Suprapubic skin (tissue), 4 donors: ENCODE data around the gene CNOT1. TPM values are rescaled to one million over a fixed set of nuclear protein-coding genes. Genes with fewer than 3 reads are reported as not detected.

ENCODE experiments used
- DNase-seq, 2 donors: peaks; one replicate each; pipeline ENCODE4 v3.0.0-alpha.2; 2019; ENCODE audit warnings: low spot score in 2 of 2
- H3K27ac ChIP-seq: fragments of 200-600 bp; sonication (generic); one replicate; pipeline ENCODE4 v1.5.1; 2019
- H3K27me3 ChIP-seq: fragments of 200-600 bp; sonication (generic); one replicate; pipeline ENCODE4 v1.5.1; 2019
- H3K36me3 ChIP-seq: fragments of 200-600 bp; sonication (generic); one replicate; pipeline ENCODE4 v1.5.1; 2019
- H3K4me1 ChIP-seq: fragments of 200-600 bp; sonication (generic); one replicate; pipeline ENCODE4 v1.5.1; 2019
- H3K4me3 ChIP-seq: fragments of 200-600 bp; sonication (generic); one replicate; pipeline ENCODE4 v1.5.1; 2019; ENCODE audit warnings: mild to moderate bottlenecking
- H3K9me3 ChIP-seq: fragments of 200-600 bp; sonication (generic); one replicate; pipeline ENCODE4 v1.5.1; 2019
- EP300 ChIP-seq: sonication (generic); formaldehyde crosslinking; IDR thresholded peaks from one replicate; pipeline ENCODE4 v1.6.1; 2017; ENCODE audit warnings: antibody characterized with exemption
- POLR2A ChIP-seq, 2 donors: fragments of 450-650 bp; IDR thresholded peaks; one replicate each; pipeline ENCODE4 v1.6.1; 2017; ENCODE audit warnings: antibody characterized with exemption in 2 of 2, mild to moderate bottlenecking in 2 of 2, moderate library complexity in 2 of 2
- POLR2AphosphoS5 ChIP-seq, 3 donors: sonication (generic); formaldehyde crosslinking; IDR thresholded peaks; one replicate each; pipeline ENCODE4 v1.6.1; 2017; ENCODE audit warnings: antibody characterized with exemption in 3 of 3
- WGBS: methylation state at CpG from one replicate; pipeline ENCODE4 v1.1.5; 2018; 5-methylcytosine and 5-hydroxymethylcytosine counted together
- total RNA-seq, 4 donors: library from RNA; depleted of rRNA; stranded (reverse); fragments of >200 nt; gene quantifications; one replicate each; pipeline ENCODE4 v1.1.0, GENCODE V29; 2016
- TF ChIP-seq, protein P1 (sequence below), 2 donors: fragments of 200-600 bp in 1 of 2; fragments of 450-650 bp in 1 of 2; sonication (generic) in 1 of 2; IDR thresholded peaks; one replicate each; pipeline ENCODE4 v1.5.1; 2016 to 2019; ENCODE audit warnings: antibody characterized with exemption in 2 of 2, mild to moderate bottlenecking in 1 of 2, moderate library complexity in 1 of 2

Gene CNOT1
- total RNA-seq, 4 donors from 2014 or later, result 94.8 to 238 (median 143) TPM

DNA sequence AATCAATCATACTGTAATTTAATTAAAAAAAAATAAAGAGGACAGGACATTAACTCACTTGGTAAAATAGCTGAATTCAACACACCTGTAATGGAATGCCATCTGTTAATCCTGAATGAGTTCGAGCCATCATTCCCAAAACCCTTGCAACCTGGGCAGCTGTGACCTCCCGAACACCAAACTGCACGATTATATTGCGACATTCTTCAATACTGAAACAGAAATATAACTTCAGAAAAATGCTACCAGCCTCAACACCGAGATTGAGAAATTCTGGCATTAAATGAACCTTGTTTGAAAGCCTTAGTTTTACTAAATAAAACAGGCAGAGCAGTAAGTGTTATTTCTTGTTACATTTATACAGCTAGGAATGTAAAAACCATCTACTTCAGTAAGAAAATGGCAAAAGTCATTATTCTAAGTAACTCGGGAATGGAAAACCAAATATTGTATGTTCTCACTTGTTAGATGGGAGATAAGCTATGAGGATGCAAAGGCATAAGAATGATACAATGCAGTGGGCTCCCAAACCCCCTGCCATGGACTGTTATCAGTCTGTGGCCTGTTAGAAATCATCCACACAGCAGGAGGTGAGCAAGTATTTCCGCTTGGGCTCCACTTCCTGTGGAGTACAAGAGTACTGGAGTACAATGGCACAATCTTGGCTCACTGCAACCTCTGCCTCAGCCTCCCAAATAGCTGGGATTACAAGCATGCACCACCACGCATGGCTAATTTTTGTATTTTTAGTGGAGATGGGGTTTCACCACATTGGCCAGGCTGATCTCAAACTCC lies 46.5 kb downstream of the CNOT1 start:
- TF ChIP-seq POLR2AphosphoS5 (IDR thresholded peaks at IDR 0.05) (no peak), EP300 (no peak), POLR2A (IDR thresholded peaks at IDR 0.05) (no peak)
- TF ChIP-seq, protein P1, sequence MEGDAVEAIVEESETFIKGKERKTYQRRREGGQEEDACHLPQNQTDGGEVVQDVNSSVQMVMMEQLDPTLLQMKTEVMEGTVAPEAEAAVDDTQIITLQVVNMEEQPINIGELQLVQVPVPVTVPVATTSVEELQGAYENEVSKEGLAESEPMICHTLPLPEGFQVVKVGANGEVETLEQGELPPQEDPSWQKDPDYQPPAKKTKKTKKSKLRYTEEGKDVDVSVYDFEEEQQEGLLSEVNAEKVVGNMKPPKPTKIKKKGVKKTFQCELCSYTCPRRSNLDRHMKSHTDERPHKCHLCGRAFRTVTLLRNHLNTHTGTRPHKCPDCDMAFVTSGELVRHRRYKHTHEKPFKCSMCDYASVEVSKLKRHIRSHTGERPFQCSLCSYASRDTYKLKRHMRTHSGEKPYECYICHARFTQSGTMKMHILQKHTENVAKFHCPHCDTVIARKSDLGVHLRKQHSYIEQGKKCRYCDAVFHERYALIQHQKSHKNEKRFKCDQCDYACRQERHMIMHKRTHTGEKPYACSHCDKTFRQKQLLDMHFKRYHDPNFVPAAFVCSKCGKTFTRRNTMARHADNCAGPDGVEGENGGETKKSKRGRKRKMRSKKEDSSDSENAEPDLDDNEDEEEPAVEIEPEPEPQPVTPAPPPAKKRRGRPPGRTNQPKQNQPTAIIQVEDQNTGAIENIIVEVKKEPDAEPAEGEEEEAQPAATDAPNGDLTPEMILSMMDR (IDR thresholded peaks at IDR 0.05), result no peak
- Histone ChIP-seq H3K4me3 (no peak overlapping the region), H3K36me3 (peaks cover 94% of the 10 kb centered on the region), H3K4me1 (peaks cover 10% of the 10 kb centered on the region), H3K27me3 (no peaks in the 10 kb centered on the region), H3K9me3 (no peaks in the 10 kb centered on the region), H3K27ac (no peak overlapping the region)
- no peak for DNase-seq
- WGBS, result 89% methylated on average over 8 of the region's 8 CpGs

DNA sequence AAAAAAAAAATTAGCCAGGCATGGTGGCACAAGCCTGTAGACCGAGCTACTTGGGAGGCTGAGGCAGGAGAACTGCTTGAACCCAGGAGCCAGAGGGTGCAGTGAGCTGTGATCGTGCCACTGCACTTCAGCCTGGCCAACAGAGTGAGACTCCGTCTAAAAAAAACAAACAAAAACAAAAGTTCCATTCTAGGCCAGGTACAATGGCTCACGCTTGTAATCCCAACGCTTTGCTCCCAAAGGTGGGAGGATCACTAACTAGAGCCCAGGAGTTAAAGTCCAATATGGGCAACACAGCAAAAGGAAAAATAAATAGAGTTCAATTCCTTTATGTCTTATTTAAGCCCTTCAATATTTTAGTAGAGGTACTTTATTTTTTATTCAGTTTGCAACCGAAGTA lies 47.5 kb downstream of the CNOT1 start:
- 94% methylated on average over 6 of the region's 6 CpGs for WGBS
- H3K4me1 ChIP-seq, result peaks cover 10% of the 10 kb centered on the region
- TF ChIP-seq POLR2A (IDR thresholded peaks at IDR 0.05) (no peak), POLR2AphosphoS5 (IDR thresholded peaks at IDR 0.05) (no peak), EP300 (no peak)
- TF ChIP-seq, protein P1 (IDR thresholded peaks at IDR 0.05), result no peak
- no peaks in the 10 kb centered on the region for H3K27me3 ChIP-seq
- H3K9me3 ChIP-seq, result no peaks in the 10 kb centered on the region
- no peak for DNase-seq
- H3K27ac ChIP-seq, result no peak overlapping the region
- no peak overlapping the region for H3K4me3 ChIP-seq
- H3K36me3 ChIP-seq, result peaks cover 96% of the 10 kb centered on the region

DNA sequence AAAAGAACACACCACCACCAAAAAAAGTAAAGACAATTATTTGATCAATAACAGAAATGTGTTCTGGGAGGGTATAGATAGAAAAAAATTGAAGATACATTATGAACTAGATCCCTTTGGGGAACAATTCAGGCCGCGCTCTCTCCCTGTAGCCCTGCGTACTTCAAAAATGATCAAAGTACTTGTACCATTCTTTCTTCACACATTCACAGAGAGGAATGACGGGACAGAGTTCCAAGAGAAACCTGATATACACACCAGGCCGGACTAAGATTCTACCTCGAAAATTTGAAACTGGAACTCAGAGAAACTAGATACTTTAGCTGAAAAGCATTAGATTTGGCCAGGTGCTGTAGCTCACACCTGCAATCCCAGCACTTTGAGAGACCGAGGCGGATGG lies 50.0 kb downstream of the CNOT1 start:
- Histone ChIP-seq H3K9me3 (no peaks in the 10 kb centered on the region), H3K27ac (no peak overlapping the region), H3K4me3 (no peak overlapping the region), H3K36me3 (peaks cover 98% of the 10 kb centered on the region), H3K27me3 (no peaks in the 10 kb centered on the region), H3K4me1 (peaks cover 6% of the 10 kb centered on the region)
- DNase-seq, result no peak
- TF ChIP-seq, protein P1 (IDR thresholded peaks at IDR 0.05), result no peak
- TF ChIP-seq POLR2AphosphoS5 (IDR thresholded peaks at IDR 0.05) (no peak), EP300 (no peak), POLR2A (IDR thresholded peaks at IDR 0.05) (no peak)
- 94% methylated on average over 8 of the region's 8 CpGs for WGBS

DNA sequence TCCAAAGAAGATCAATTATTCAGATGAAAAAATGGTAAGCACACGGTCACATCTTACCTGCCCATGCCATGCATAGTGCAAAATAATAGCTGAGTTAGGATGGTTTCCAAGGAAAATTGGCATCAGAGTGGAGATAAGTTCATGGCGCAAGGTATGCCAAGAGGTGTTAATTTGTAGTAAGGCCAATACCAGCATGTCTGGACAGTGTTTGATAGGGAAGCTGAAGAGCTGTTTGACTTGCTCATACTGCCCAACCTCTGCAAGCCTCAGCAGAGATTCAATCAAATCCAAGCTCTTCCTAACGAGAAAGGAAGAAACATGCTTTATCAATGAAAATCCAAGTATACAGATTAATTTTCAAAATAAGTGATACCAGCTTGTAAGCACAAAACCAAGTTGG lies 51.0 kb downstream of the CNOT1 start:
- Histone ChIP-seq H3K4me3 (no peak overlapping the region), H3K9me3 (no peaks in the 10 kb centered on the region), H3K4me1 (peaks cover 6% of the 10 kb centered on the region), H3K36me3 (peaks cover 98% of the 10 kb centered on the region), H3K27ac (no peak overlapping the region), H3K27me3 (no peaks in the 10 kb centered on the region)
- WGBS, result 71% methylated on average over 3 of the region's 3 CpGs
- no peak for TF ChIP-seq EP300
- TF ChIP-seq POLR2AphosphoS5 (IDR thresholded peaks at IDR 0.05), result no peak
- TF ChIP-seq, protein P1 (IDR thresholded peaks at IDR 0.05), result no peak
- no peak for TF ChIP-seq POLR2A (IDR thresholded peaks at IDR 0.05)
- DNase-seq, result no peak

DNA sequence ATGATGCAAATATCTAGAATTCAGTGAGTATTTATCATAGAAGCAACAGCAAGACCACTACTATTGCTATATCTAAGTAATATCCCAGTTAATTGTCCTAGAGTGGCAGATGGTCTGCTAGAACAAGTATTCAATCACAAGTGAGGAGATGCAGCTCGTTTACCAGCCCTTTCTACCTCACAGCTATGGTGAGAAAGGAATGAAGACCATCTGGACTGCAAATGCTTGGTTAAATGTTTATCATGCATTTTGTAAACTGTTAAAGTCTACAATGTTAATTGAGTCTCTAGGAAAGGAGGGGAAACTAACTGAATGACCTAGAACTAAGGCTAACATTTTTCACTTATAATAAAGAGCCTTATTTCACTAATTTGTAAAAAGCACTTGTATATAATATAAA lies 52.5 kb downstream of the CNOT1 start:
- peaks cover 97% of the 10 kb centered on the region for H3K36me3 ChIP-seq
- H3K27me3 ChIP-seq, result no peaks in the 10 kb centered on the region
- TF ChIP-seq POLR2AphosphoS5 (IDR thresholded peaks at IDR 0.05), result no peak
- TF ChIP-seq EP300, result no peak
- no peak for TF ChIP-seq POLR2A (IDR thresholded peaks at IDR 0.05)
- TF ChIP-seq, protein P1 (IDR thresholded peaks at IDR 0.05), result no peak
- no peak overlapping the region for H3K27ac ChIP-seq
- no peaks in the 10 kb centered on the region for H3K9me3 ChIP-seq
- WGBS, result 88% methylated on average over 1 of the region's 1 CpG
- no peak overlapping the region for H3K4me3 ChIP-seq
- peaks cover 6% of the 10 kb centered on the region for H3K4me1 ChIP-seq
- no peak for DNase-seq
